Measurements from ENCODE around the gene HSPA1L.

Gene HSPA1L

GRCh38 chr6:31791324-31792089 lies 23.6 kb downstream of the HSPA1L start:
- Histone ChIP-seq H3K9me3 (ENCODE audit: control insufficient read depth, low read length) (no peaks in the 10 kb centered on the region), H2AK5ac (ENCODE audit: low read length, severe bottlenecking) (no peak overlapping the region), H2BK5ac (ENCODE audit: low read depth, low read length, poor library complexity, severe bottlenecking) (no peak overlapping the region), H2BK15ac (ENCODE audit: low read depth, poor library complexity, severe bottlenecking) (no peak overlapping the region), H3K4me1 (ENCODE audit: control insufficient read depth, insufficient read depth, low read depth, low read length) (peaks cover 15% of the 10 kb centered on the region), H2BK120ac (ENCODE audit: low read depth, low read length) (no peak overlapping the region), H3K4me3 (ENCODE audit: insufficient read depth in 1 of 2, low read depth in 1 of 2, low read length in 2 of 2) (no peak overlapping the region), H2AFZ (ENCODE audit: low read depth, low read length) (no peak overlapping the region), H3K18ac (ENCODE audit: low read depth in 1 of 2, low read length in 2 of 2) (no peak overlapping the region), H2BK12ac (ENCODE audit: low read length in 2 of 2) (no peak overlapping the region), H4K8ac (ENCODE audit: low read length) (peak overlapping the region; percentile 12), H3K27me3 (ENCODE audit: control insufficient read depth in 1 of 2, insufficient read depth in 1 of 2, low read length in 2 of 2) (no peaks in the 10 kb centered on the region), H3K9ac (ENCODE audit: low read length) (no peak overlapping the region), H3K14ac (ENCODE audit: low read length in 2 of 2) (no peak overlapping the region), H3K23ac (ENCODE audit: low read length in 2 of 2) (no peak overlapping the region), H3K79me1 (replicated peaks; ENCODE audit: low read length, poor library complexity, severe bottlenecking) (peaks cover 12% of the 10 kb centered on the region), H3K4ac (ENCODE audit: low read depth in 1 of 2, low read length in 2 of 2) (no peak overlapping the region), H3K27ac (ENCODE audit: low read length, poor library complexity, severe bottlenecking) (no peak overlapping the region), H3K4me2 (ENCODE audit: low read length, poor library complexity, severe bottlenecking) (no peak overlapping the region), H3K36me3 (ENCODE audit: control insufficient read depth in 1 of 2, insufficient read depth in 2 of 2, low read depth in 1 of 2, low read length in 2 of 2) (peaks cover 37% of the 10 kb centered on the region in 2 experiments), H4K91ac (ENCODE audit: low read length) (no peak overlapping the region)
- peak; percentile 72 for DNase-seq
- WGBS: 69% methylated on average over 12 of the region's 12 CpGs

DNA sequence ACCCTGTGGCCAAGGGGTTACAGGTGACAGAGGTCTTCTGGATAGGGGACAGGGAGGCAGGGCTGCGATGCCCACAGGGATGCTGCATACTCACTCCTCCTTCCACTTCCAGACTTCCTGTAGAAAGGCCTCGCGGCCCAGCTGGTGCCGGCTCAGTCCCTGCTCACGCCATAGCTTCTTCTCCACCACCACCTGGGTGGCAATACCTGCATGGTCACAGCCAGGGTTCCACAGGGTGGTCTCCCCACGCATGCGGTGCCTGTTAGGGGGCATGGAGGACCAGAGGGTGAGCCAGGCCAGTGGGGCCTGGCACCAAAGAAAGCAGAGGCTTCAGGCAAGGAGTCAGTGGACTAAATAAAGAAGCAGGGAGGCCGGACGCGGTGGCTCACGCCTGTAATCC lies 29.6 kb downstream of the HSPA1L start:
- no peak overlapping the region for H3K14ac ChIP-seq (ENCODE audit: low read length in 2 of 2)
- peaks cover 72 to 74% of the 10 kb centered on the region in 2 experiments for H3K36me3 ChIP-seq (ENCODE audit: control insufficient read depth in 1 of 2, insufficient read depth in 2 of 2, low read depth in 1 of 2, low read length in 2 of 2)
- no peak overlapping the region for H3K4me2 ChIP-seq (ENCODE audit: low read length, poor library complexity, severe bottlenecking)
- no peak overlapping the region for H2BK15ac ChIP-seq (ENCODE audit: low read depth, poor library complexity, severe bottlenecking)
- no peak overlapping the region for H2BK12ac ChIP-seq (ENCODE audit: low read length in 2 of 2)
- no peak overlapping the region for H3K27ac ChIP-seq (ENCODE audit: low read length, poor library complexity, severe bottlenecking)
- H3K9me3 ChIP-seq (ENCODE audit: control insufficient read depth, low read length): no peaks in the 10 kb centered on the region
- H4K8ac ChIP-seq (ENCODE audit: low read length): no peak overlapping the region
- H2AFZ ChIP-seq (ENCODE audit: low read depth, low read length): no peak overlapping the region
- H3K4me3 ChIP-seq (ENCODE audit: insufficient read depth in 1 of 2, low read depth in 1 of 2, low read length in 2 of 2): no peak overlapping the region
- DNase-seq: no peak
- H3K27me3 ChIP-seq (ENCODE audit: control insufficient read depth in 1 of 2, insufficient read depth in 1 of 2, low read length in 2 of 2): no peaks in the 10 kb centered on the region
- no peak overlapping the region for H3K4ac ChIP-seq (ENCODE audit: low read depth in 1 of 2, low read length in 2 of 2)
- peaks cover 19% of the 10 kb centered on the region for H3K79me1 ChIP-seq (replicated peaks; ENCODE audit: low read length, poor library complexity, severe bottlenecking)
- no peak overlapping the region for H2BK120ac ChIP-seq (ENCODE audit: low read depth, low read length)
- WGBS: 97% methylated on average over 11 of the region's 11 CpGs
- no peak overlapping the region for H2AK5ac ChIP-seq (ENCODE audit: low read length, severe bottlenecking)
- H4K91ac ChIP-seq (ENCODE audit: low read length): no peak overlapping the region
- no peak overlapping the region for H2BK5ac ChIP-seq (ENCODE audit: low read depth, low read length, poor library complexity, severe bottlenecking)
- no peak overlapping the region for H3K23ac ChIP-seq (ENCODE audit: low read length in 2 of 2)
- no peaks in the 10 kb centered on the region for H3K4me1 ChIP-seq (ENCODE audit: control insufficient read depth, insufficient read depth, low read depth, low read length)
- no peak overlapping the region for H3K9ac ChIP-seq (ENCODE audit: low read length)
- no peak overlapping the region for H3K18ac ChIP-seq (ENCODE audit: low read depth in 1 of 2, low read length in 2 of 2)

- H2BK15ac ChIP-seq (ENCODE audit: low read depth, poor library complexity, severe bottlenecking): no peak overlapping the region
- H3K4me1 ChIP-seq (ENCODE audit: control insufficient read depth, insufficient read depth, low read depth, low read length): no peaks in the 10 kb centered on the region
- 98% methylated on average over 15 of the region's 15 CpGs for WGBS
- H3K27me3 ChIP-seq (ENCODE audit: control insufficient read depth in 1 of 2, insufficient read depth in 1 of 2, low read length in 2 of 2): no peaks in the 10 kb centered on the region
- no peak overlapping the region for H3K27ac ChIP-seq (ENCODE audit: low read length, poor library complexity, severe bottlenecking)
- H4K8ac ChIP-seq (ENCODE audit: low read length): no peak overlapping the region
- no peak overlapping the region for H2AK5ac ChIP-seq (ENCODE audit: low read length, severe bottlenecking)
- no peak overlapping the region for H3K14ac ChIP-seq (ENCODE audit: low read length in 2 of 2)
- H3K36me3 ChIP-seq (ENCODE audit: control insufficient read depth in 1 of 2, insufficient read depth in 2 of 2, low read depth in 1 of 2, low read length in 2 of 2): peaks cover 74 to 82% of the 10 kb centered on the region in 2 experiments
- H3K79me1 ChIP-seq (replicated peaks; ENCODE audit: low read length, poor library complexity, severe bottlenecking): peaks cover 18% of the 10 kb centered on the region
- H3K4ac ChIP-seq (ENCODE audit: low read depth in 1 of 2, low read length in 2 of 2): no peak overlapping the region
- no peak overlapping the region for H2BK120ac ChIP-seq (ENCODE audit: low read depth, low read length)
- H4K91ac ChIP-seq (ENCODE audit: low read length): no peak overlapping the region
- H3K9me3 ChIP-seq (ENCODE audit: control insufficient read depth, low read length): no peaks in the 10 kb centered on the region
- H2AFZ ChIP-seq (ENCODE audit: low read depth, low read length): no peak overlapping the region
- H2BK12ac ChIP-seq (ENCODE audit: low read length in 2 of 2): no peak overlapping the region
- no peak overlapping the region for H3K4me3 ChIP-seq (ENCODE audit: insufficient read depth in 1 of 2, low read depth in 1 of 2, low read length in 2 of 2)
- no peak for DNase-seq
- H3K9ac ChIP-seq (ENCODE audit: low read length): no peak overlapping the region
- no peak overlapping the region for H3K18ac ChIP-seq (ENCODE audit: low read depth in 1 of 2, low read length in 2 of 2)
- no peak overlapping the region for H3K23ac ChIP-seq (ENCODE audit: low read length in 2 of 2)
- no peak overlapping the region for H2BK5ac ChIP-seq (ENCODE audit: low read depth, low read length, poor library complexity, severe bottlenecking)
- no peak overlapping the region for H3K4me2 ChIP-seq (ENCODE audit: low read length, poor library complexity, severe bottlenecking)
Observed at GRCh38 chr6:31784098-31784925, 30.8 kb downstream of the HSPA1L start.

DNA sequence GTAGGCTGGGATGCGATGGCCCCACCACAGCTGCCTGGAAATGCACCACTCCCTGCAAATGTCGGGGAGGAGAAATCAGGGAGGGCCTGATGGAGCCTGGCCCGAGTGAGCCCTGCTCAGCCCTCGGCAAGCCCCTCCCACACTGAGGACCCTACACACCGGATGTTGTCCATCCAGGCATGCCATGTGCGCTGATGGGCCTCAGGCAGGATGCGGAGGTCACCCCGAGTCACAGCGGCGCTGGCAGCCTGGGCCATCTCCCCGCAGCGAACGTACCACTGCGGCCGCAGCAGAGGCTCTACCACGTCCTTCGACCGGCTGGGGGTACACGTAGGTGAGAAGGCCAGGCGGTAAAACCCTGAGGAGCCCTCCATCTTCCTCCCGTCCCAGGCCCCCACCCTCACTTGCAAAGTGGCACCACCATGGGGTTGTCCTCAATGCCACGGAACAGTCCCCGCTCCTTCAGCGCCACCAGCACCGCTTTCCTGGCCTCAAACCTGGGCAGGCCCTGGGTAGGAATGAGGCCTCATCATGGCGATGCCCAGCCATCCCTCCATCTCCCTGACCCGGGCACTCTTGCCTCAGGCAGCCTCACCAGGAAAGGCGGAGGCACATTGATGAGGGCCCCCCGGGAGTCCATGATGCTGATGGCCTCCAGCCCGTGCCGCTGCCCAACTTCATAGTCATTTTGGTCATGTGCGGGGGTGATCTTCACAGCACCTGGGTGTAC lies 32.8 kb downstream of the HSPA1L start:
- peaks cover 7% of the 10 kb centered on the region for H3K4me1 ChIP-seq (ENCODE audit: control insufficient read depth, insufficient read depth, low read depth, low read length)
- H3K9me3 ChIP-seq (ENCODE audit: control insufficient read depth, low read length): no peaks in the 10 kb centered on the region
- no peak overlapping the region for H3K4me2 ChIP-seq (ENCODE audit: low read length, poor library complexity, severe bottlenecking)
- H3K18ac ChIP-seq (ENCODE audit: low read depth in 1 of 2, low read length in 2 of 2): no peak overlapping the region
- H3K9ac ChIP-seq (ENCODE audit: low read length): no peak overlapping the region
- H3K23ac ChIP-seq (ENCODE audit: low read length in 2 of 2): no peak overlapping the region
- WGBS: 94% methylated on average over 32 of the region's 32 CpGs
- no peak overlapping the region for H4K8ac ChIP-seq (ENCODE audit: low read length)
- no peak overlapping the region for H3K4me3 ChIP-seq (ENCODE audit: insufficient read depth in 1 of 2, low read depth in 1 of 2, low read length in 2 of 2)
- no peak overlapping the region for H2BK120ac ChIP-seq (ENCODE audit: low read depth, low read length)
- H2BK5ac ChIP-seq (ENCODE audit: low read depth, low read length, poor library complexity, severe bottlenecking): no peak overlapping the region
- no peak overlapping the region for H3K14ac ChIP-seq (ENCODE audit: low read length in 2 of 2)
- no peaks in the 10 kb centered on the region for H3K27me3 ChIP-seq (ENCODE audit: control insufficient read depth in 1 of 2, insufficient read depth in 1 of 2, low read length in 2 of 2)
- H2BK15ac ChIP-seq (ENCODE audit: low read depth, poor library complexity, severe bottlenecking): no peak overlapping the region
- no peak overlapping the region for H2AFZ ChIP-seq (ENCODE audit: low read depth, low read length)
- peaks cover 82 to 89% of the 10 kb centered on the region in 2 experiments for H3K36me3 ChIP-seq (ENCODE audit: control insufficient read depth in 1 of 2, insufficient read depth in 2 of 2, low read depth in 1 of 2, low read length in 2 of 2)
- peaks cover 18% of the 10 kb centered on the region for H3K79me1 ChIP-seq (replicated peaks; ENCODE audit: low read length, poor library complexity, severe bottlenecking)
- H3K4ac ChIP-seq (ENCODE audit: low read depth in 1 of 2, low read length in 2 of 2): no peak overlapping the region
- no peak for DNase-seq
- H2AK5ac ChIP-seq (ENCODE audit: low read length, severe bottlenecking): no peak overlapping the region
- H2BK12ac ChIP-seq (ENCODE audit: low read length in 2 of 2): no peak overlapping the region
- no peak overlapping the region for H3K27ac ChIP-seq (ENCODE audit: low read length, poor library complexity, severe bottlenecking)
- no peak overlapping the region for H4K91ac ChIP-seq (ENCODE audit: low read length)

All from mesenchymal stem cell (in vitro differentiated cells and primary cell).